Esophagus muscularis mucosa (tissue), 4 donors: ENCODE data around the gene SAE1. TPM values are rescaled to one million over a fixed set of nuclear protein-coding genes. Genes with fewer than 3 reads are reported as not detected.

Experiments
- DNase-seq: peaks from one replicate; pipeline ENCODE4 v3.0.0-alpha.2; 2017; ENCODE audit errors: extremely low spot score
- H3K27ac ChIP-seq, 4 donors: fragments of 200-600 bp; sonication (generic); replicated peaks in 1 of 4; 1 replicate in 3 of 4; 2 replicates in 1 of 4; pipeline ENCODE4 v1.5.1; 2016 to 2019; ENCODE audit warnings: mild to moderate bottlenecking in 1 of 4
- H3K27me3 ChIP-seq, 4 donors: fragments of 200-600 bp; sonication (generic); one replicate each; pipeline versions ENCODE4 v1.5.1 to v1.6.0; 2016 to 2019
- H3K36me3 ChIP-seq, 4 donors: fragments of 200-600 bp; sonication (generic); one replicate each; pipeline ENCODE4 v1.5.1; 2016 to 2019
- H3K4me1 ChIP-seq, 4 donors: fragments of 200-600 bp; sonication (generic); one replicate each; pipeline ENCODE4 v1.5.1; 2016 to 2019
- H3K4me3 ChIP-seq, 4 donors: fragments of 200-600 bp; sonication (generic); 1 replicate in 2 of 4; 2 replicates in 2 of 4; pipeline ENCODE4 v1.5.1; 2016 to 2019; ENCODE audit warnings: mild to moderate bottlenecking in 4 of 4, moderate library complexity in 1 of 4
- H3K9me3 ChIP-seq, 4 donors: fragments of 200-600 bp; sonication (generic); 1 replicate in 3 of 4; 2 replicates in 1 of 4; pipeline ENCODE4 v1.5.1; 2016 to 2019
- CTCF ChIP-seq, 3 experiments: fragments of 200-600 bp in 2 of 3; fragments of 450-650 bp in 1 of 3; sonication (generic) in 2 of 3; IDR thresholded peaks; one replicate each; pipeline ENCODE4 v1.5.1; 2017 to 2019; ENCODE audit warnings: antibody characterized with exemption in 3 of 3, mild to moderate bottlenecking in 2 of 3, moderate library complexity in 1 of 3
- EP300 ChIP-seq: sonication (generic); formaldehyde crosslinking; IDR thresholded peaks from one replicate; pipeline ENCODE4 v1.6.1; 2017; ENCODE audit warnings: antibody characterized with exemption
- POLR2A ChIP-seq: fragments of 450-650 bp; IDR thresholded peaks from one replicate; pipeline ENCODE4 v1.6.1; 2017; ENCODE audit warnings: antibody characterized with exemption, moderate library complexity, mild to moderate bottlenecking, low read depth
- POLR2AphosphoS5 ChIP-seq, 2 donors: sonication (generic); formaldehyde crosslinking; IDR thresholded peaks; one replicate each; pipeline ENCODE4 v1.6.1; 2017; ENCODE audit warnings: antibody characterized with exemption in 2 of 2
- WGBS: methylation state at CpG from one replicate; pipeline ENCODE4 v1.1.5; 2018; 5-methylcytosine and 5-hydroxymethylcytosine counted together
- intact Hi-C: fragments of 100-400 bp; cut with DNase I; formaldehyde crosslinking; loops from one replicate; pipeline ENCODE4 v1.15.1; 2023
- total RNA-seq, 4 donors: library from RNA; depleted of rRNA; stranded (reverse); fragments of >200 nt; gene quantifications; one replicate each; pipeline versions ENCODE4 v1.1.0 to v1.2.1, GENCODE V29; 2016

The SAE1 gene
- total RNA-seq, 4 donors from 2014 or later, result 130 to 143 (median 136) TPM

GRCh38 chr19:47095476-47096099 lies 35.0 kb upstream of the SAE1 start:
- peaks cover 41 to 73% (median 61%) of the 10 kb centered on the region in 4 donors for H3K4me1 ChIP-seq
- H3K9me3 ChIP-seq, result no peaks in the 10 kb centered on the region
- DNase-seq, result no peak
- intact Hi-C loops, result no loop called here
- H3K27me3 ChIP-seq, result no peaks in the 10 kb centered on the region
- TF ChIP-seq EP300 (no peak), POLR2A (no peak), POLR2AphosphoS5 (IDR thresholded peaks at IDR 0.05) (no peak), CTCF (IDR thresholded peaks at IDR 0.05) (no peak)
- peaks cover 13 to 33% (median 27%) of the 10 kb centered on the region in 4 donors for H3K36me3 ChIP-seq
- no peak overlapping the region for H3K4me3 ChIP-seq
- peak overlapping the region in 3 of 4 donors; percentile 18 to 48 (median 23) for H3K27ac ChIP-seq
- WGBS, result 68% methylated on average over 4 of the region's 9 CpGs

- TF ChIP-seq CTCF (IDR thresholded peaks at IDR 0.05) (no peak), POLR2A (no peak), EP300 (no peak), POLR2AphosphoS5 (IDR thresholded peaks at IDR 0.05) (no peak)
- peaks cover 10 to 28% (median 21%) of the 10 kb centered on the region in 4 donors for H3K36me3 ChIP-seq
- intact Hi-C loops, result no loop called here
- no peaks in the 10 kb centered on the region for H3K9me3 ChIP-seq
- H3K27ac ChIP-seq, result peak overlapping the region in 2 of 4 donors; percentile 18 to 48
- no peaks in the 10 kb centered on the region for H3K27me3 ChIP-seq
- WGBS, result 89% methylated on average over 7 of the region's 12 CpGs
- DNase-seq, result no peak
- H3K4me1 ChIP-seq, result peaks cover 41 to 73% (median 63%) of the 10 kb centered on the region in 4 donors
- H3K4me3 ChIP-seq, result no peak overlapping the region
Measured at GRCh38 chr19:47096100-47096704, 34.4 kb upstream of the SAE1 start.

DNA sequence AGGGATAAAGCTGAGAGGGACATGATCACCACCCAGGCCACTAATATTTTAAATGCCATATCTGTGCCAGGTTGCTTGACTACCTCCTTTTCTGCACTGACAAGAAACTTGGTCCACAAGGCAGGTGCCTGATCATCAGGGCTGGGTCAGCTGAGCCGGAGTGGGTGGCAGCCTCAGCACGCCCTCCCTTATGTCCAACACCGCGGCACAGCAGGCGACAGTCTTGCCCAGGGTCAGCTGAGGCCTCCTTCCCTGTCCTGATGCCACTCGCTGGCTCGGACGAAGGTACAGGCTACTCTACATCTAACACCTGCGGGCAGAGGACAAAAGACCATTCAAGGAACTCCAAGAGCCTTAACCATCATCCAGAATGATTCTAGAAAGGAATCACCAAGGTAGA lies 33.9 kb upstream of the SAE1 start:
- H3K27me3 ChIP-seq, result no peaks in the 10 kb centered on the region
- WGBS, result 93% methylated on average over 8 of the region's 9 CpGs
- DNase-seq, result no peak
- peaks cover 42 to 76% (median 68%) of the 10 kb centered on the region in 4 donors for H3K4me1 ChIP-seq
- H3K36me3 ChIP-seq, result peaks cover 10 to 23% (median 17%) of the 10 kb centered on the region in 4 donors
- H3K9me3 ChIP-seq, result no peaks in the 10 kb centered on the region
- H3K4me3 ChIP-seq, result no peak overlapping the region
- TF ChIP-seq POLR2A (no peak), EP300 (no peak), POLR2AphosphoS5 (IDR thresholded peaks at IDR 0.05) (no peak), CTCF (IDR thresholded peaks at IDR 0.05) (no peak)
- peak overlapping the region in 1 of 4 donors; percentile 48 for H3K27ac ChIP-seq
- intact Hi-C loops, result no loop called here

DNA sequence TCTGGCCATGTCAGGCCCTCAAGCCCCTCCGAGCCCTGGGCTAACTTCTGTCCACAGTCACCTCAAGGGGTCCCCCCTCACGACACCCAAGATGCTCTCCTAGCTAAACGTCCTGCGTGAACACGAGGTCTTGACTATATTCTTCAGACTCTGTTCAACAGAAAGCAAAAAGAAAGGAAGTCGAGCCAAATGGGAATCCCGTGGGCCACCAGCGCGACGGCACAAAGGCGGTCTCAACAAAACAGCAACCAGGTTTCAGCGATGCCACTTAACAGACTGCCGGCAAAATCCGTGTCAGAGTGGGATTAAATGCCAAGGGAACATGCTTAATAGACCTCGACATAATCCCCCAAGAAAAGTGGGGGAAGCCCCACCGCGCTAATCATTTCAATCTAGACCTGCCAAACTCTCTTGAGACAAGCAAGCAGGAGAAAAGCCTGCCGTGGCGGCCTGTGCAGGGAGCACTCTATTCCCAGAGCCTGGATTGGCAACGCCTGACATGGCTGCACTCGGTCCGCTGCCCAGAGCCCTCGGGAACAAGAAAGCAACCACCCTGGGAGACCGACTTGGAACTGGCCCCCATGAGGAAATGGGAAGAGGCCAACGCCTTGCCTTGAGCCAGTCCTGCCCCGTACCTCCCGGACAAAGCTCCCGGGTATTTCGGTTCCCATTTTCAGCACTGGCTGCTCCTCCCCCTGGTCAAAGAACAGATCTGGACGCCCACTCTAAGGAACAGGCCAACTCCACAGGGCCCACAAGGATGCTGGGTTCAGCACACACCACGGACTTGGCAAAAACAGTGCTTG lies 33.0 kb upstream of the SAE1 start:
- WGBS, result 76% methylated on average over 22 of the region's 31 CpGs
- H3K4me1 ChIP-seq, result peaks cover 51 to 80% (median 76%) of the 10 kb centered on the region in 4 donors
- DNase-seq, result no peak
- no peaks in the 10 kb centered on the region for H3K27me3 ChIP-seq
- intact Hi-C loops, result no loop called here
- H3K36me3 ChIP-seq, result peaks cover 5 to 14% (median 9%) of the 10 kb centered on the region in 4 donors
- no peak for TF ChIP-seq CTCF (IDR thresholded peaks at IDR 0.05)
- no peak for TF ChIP-seq EP300
- TF ChIP-seq POLR2A, result no peak
- no peak for TF ChIP-seq POLR2AphosphoS5 (IDR thresholded peaks at IDR 0.05)
- H3K27ac ChIP-seq, result peak overlapping the region in 3 of 4 donors; percentile 41 to 54 (median 48)
- H3K9me3 ChIP-seq, result no peaks in the 10 kb centered on the region
- peak overlapping the region in 1 of 4 donors; percentile 12 for H3K4me3 ChIP-seq
